A673 (cell line): ENCODE data around the gene LRP6.

Experiments
- CTCF ChIP-seq: fragments of 300-800, 200-600 bp; sonication (generic); conservative IDR thresholded peaks from 2 replicates; pipeline ENCODE4 v1.5.1; 2017; ENCODE audit warnings: low read depth, mild to moderate bottlenecking, antibody characterized with exemption, low read length, moderate library complexity, mixed read lengths
- EZH2 ChIP-seq: fragments of 200-600 bp; sonication (generic); IDR thresholded peaks from 2 replicates; pipeline ENCODE4 v1.6.1; 2017; ENCODE audit warnings: borderline replicate concordance, low read depth, mild to moderate bottlenecking, mixed read lengths, antibody characterized with exemption, low read length; ENCODE audit not compliant: poor library complexity, severe bottlenecking

- TF ChIP-seq CTCF (peak; percentile 62), EZH2 (no peak)
These were observed 184.9 kb downstream of the LRP6 start for GRCh38 chr12:12081836-12082497.
